ENCODE data around the gene SMIM35.

Gene SMIM35

DNA sequence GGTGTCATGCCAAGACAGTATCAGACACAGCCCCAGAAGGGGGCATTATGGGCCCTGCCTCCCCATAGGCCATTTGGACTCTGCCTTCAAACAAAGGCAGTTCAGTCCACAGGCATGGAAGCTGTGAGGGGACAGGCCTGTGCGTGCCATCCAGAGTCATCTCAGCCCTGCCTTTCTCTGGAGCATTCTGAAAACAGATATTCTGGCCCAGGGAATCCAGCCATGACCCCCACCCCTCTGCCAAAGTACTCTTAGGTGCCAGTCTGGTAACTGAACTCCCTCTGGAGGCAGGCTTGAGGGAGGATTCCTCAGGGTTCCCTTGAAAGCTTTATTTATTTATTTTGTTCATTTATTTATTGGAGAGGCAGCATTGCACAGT lies 85.9 kb downstream of the SMIM35 start:
- CTCF ChIA-PET = interaction anchor here (1.1 kb wide), 1 partner anchor 20 kb away, joined by 3 read pairs; no protein-coding TSS in a partner anchor
- Histone ChIP-seq H3K4me3 (ENCODE audit: low read depth, low read length) (no peak overlapping the region), H3K4me1 (ENCODE audit: control insufficient read depth, insufficient read depth, low read length) (no peaks in the 10 kb centered on the region), H3K9me3 (ENCODE audit: control insufficient read depth, insufficient read depth, low read depth, low read length) (no peaks in the 10 kb centered on the region), H3K27ac (ENCODE audit: extremely low read depth, low read depth, low read length) (no peak overlapping the region), H3K36me3 (ENCODE audit: control insufficient read depth in 2 of 2, insufficient read depth in 1 of 2, low read length in 2 of 2) (no peaks in the 10 kb centered on the region)
- no peak for TF ChIP-seq PATZ1 (tag by site-specific recombination; IDR thresholded peaks at IDR 0.05)
- TF ChIP-seq ZBTB26 (tag by site-specific recombination; optimal IDR thresholded peaks at IDR 0.05) = no peak
- TF ChIP-seq ZNF510 (tag by site-specific recombination; IDR thresholded peaks at IDR 0.05; ENCODE audit: insufficient replicate concordance) = no peak
- TF ChIP-seq ZNF777 (tag by site-specific recombination; IDR thresholded peaks at IDR 0.05; ENCODE audit: borderline replicate concordance) = no peak
- TF ChIP-seq ZNF76 (tag by site-specific recombination; IDR thresholded peaks at IDR 0.05; ENCODE audit: borderline replicate concordance, low read depth) = no peak
- POLR2A ChIA-PET = no interaction called here

DNA sequence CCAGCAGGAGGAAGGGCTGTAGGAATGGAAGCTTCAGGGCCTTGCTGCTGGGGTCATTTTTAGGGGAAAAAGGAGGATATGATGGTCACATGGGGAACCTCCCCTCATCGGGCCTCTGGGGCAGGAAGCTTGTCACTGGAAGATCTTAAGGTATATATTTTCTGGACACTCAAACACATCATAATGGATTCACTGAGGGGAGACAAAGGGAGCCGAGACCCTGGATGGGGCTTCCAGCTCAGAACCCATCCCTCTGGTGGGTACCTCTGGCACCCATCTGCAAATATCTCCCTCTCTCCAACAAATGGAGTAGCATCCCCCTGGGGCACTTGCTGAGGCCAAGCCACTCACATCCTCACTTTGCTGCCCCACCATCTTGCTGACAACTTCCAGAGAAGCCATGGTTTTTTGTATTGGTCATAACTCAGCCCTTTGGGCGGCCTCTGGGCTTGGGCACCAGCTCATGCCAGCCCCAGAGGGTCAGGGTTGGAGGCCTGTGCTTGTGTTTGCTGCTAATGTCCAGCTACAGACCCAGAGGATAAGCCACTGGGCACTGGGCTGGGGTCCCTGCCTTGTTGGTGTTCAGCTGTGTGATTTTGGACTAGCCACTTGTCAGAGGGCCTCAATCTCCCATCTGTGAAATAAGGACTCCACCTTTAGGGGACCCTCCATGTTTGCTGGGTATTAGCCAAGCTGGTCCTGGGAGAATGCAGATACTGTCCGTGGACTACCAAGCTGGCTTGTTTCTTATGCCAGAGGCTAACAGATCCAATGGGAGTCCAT lies 86.5 kb downstream of the SMIM35 start:
- CTCF ChIA-PET = interaction anchor here (1.1 kb wide), 1 partner anchor 20 kb away, joined by 3 read pairs; no protein-coding TSS in a partner anchor

GRCh38 chr11:117999354-117999993 lies 87.3 kb downstream of the SMIM35 start:
- H3K4me1 ChIP-seq (ENCODE audit: control insufficient read depth, insufficient read depth, low read length) = no peaks in the 10 kb centered on the region
- H3K27ac ChIP-seq (ENCODE audit: extremely low read depth, low read depth, low read length) = no peak overlapping the region
- H3K36me3 ChIP-seq (ENCODE audit: control insufficient read depth in 2 of 2, insufficient read depth in 1 of 2, low read length in 2 of 2) = no peaks in the 10 kb centered on the region
- ChIA-PET CTCF (interaction anchor here (1.1 to 1.8 kb wide), 2 partner anchors 21 to 53 kb away, joined by 3 to 4 read pairs; no protein-coding TSS in a partner anchor), POLR2A (no interaction called here)
- H3K9me3 ChIP-seq (ENCODE audit: control insufficient read depth, insufficient read depth, low read depth, low read length) = no peaks in the 10 kb centered on the region
- no peak overlapping the region for H3K4me3 ChIP-seq (ENCODE audit: low read depth, low read length)
- TF ChIP-seq, protein P1, sequence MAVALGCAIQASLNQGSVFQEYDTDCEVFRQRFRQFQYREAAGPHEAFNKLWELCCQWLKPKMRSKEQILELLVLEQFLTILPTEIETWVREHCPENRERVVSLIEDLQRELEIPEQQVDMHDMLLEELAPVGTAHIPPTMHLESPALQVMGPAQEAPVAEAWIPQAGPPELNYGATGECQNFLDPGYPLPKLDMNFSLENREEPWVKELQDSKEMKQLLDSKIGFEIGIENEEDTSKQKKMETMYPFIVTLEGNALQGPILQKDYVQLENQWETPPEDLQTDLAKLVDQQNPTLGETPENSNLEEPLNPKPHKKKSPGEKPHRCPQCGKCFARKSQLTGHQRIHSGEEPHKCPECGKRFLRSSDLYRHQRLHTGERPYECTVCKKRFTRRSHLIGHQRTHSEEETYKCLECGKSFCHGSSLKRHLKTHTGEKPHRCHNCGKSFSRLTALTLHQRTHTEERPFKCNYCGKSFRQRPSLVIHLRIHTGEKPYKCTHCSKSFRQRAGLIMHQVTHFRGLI (tag by site-specific recombination; IDR thresholded peaks at IDR 0.05) = no peak
- TF ChIP-seq ZNF169 (tag by site-specific recombination; IDR thresholded peaks at IDR 0.05) = no peak
- TF ChIP-seq ZNF114 (tag by site-specific recombination; IDR thresholded peaks at IDR 0.05) = no peak
- no peak for TF ChIP-seq MEIS1 (CRISPR knock-in tag; IDR thresholded peaks at IDR 0.05; ENCODE audit: borderline replicate concordance)
- TF ChIP-seq ZBTB49 (tag by site-specific recombination; IDR thresholded peaks at IDR 0.05; ENCODE audit: low read depth) = no peak
- no peak for TF ChIP-seq PRDM1 (tag by site-specific recombination; IDR thresholded peaks at IDR 0.05)
- no peak for TF ChIP-seq ZNF266 (tag by site-specific recombination; IDR thresholded peaks at IDR 0.05; ENCODE audit: low read depth)
- TF ChIP-seq AEBP2 (tag by site-specific recombination; IDR thresholded peaks at IDR 0.05; ENCODE audit: borderline replicate concordance) = no peak
- TF ChIP-seq, protein P2, sequence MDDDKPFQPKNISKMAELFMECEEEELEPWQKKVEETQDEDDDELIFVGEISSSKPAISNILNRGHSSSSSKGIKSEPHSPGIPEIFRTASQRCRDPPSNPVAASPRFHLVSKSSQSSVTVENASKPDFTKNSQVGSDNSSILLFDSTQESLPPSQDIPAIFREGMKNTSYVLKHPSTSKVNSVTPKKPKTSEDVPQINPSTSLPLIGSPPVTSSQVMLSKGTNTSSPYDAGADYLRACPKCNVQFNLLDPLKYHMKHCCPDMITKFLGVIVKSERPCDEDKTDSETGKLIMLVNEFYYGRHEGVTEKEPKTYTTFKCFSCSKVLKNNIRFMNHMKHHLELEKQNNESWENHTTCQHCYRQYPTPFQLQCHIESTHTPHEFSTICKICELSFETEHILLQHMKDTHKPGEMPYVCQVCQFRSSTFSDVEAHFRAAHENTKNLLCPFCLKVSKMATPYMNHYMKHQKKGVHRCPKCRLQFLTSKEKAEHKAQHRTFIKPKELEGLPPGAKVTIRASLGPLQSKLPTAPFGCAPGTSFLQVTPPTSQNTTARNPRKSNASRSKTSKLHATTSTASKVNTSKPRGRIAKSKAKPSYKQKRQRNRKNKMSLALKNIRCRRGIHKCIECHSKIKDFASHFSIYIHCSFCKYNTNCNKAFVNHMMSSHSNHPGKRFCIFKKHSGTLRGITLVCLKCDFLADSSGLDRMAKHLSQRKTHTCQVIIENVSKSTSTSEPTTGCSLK (tag by site-specific recombination; IDR thresholded peaks at IDR 0.05) = no peak

More for the DNA sequence above, 86.5 kb downstream of the SMIM35 start:
- no peaks in the 10 kb centered on the region for H3K4me1 ChIP-seq (ENCODE audit: control insufficient read depth, insufficient read depth, low read length)
- H3K36me3 ChIP-seq (ENCODE audit: control insufficient read depth in 2 of 2, insufficient read depth in 1 of 2, low read length in 2 of 2) = no peaks in the 10 kb centered on the region
- POLR2A ChIA-PET = no interaction called here
- H3K27ac ChIP-seq (ENCODE audit: extremely low read depth, low read depth, low read length) = no peak overlapping the region
- no peak for TF ChIP-seq SCRT1 (tag by site-specific recombination; IDR thresholded peaks at IDR 0.05; ENCODE audit: borderline replicate concordance)
- no peak for TF ChIP-seq ZNF302 (tag by site-specific recombination; IDR thresholded peaks at IDR 0.05; ENCODE audit: low read depth)
- no peak overlapping the region for H3K4me3 ChIP-seq (ENCODE audit: low read depth, low read length)
- H3K9me3 ChIP-seq (ENCODE audit: control insufficient read depth, insufficient read depth, low read depth, low read length) = no peaks in the 10 kb centered on the region
